Measurements from ENCODE around the gene DNTT.

Gene DNTT

GRCh38 chr10:96345222-96345621 is 41.0 kb downstream of the DNTT start:
- TF ChIP-seq POLR2AphosphoS5 (IDR thresholded peaks at IDR 0.05; ENCODE audit: low read depth, low read length) (no peak), PAX5 (IDR thresholded peaks at IDR 0.05; ENCODE audit: insufficient read depth, low read length, severe bottlenecking) (no peak), POU2F2 (IDR thresholded peaks at IDR 0.05; ENCODE audit: low read depth, low read length) (no peak), SPI1 (IDR thresholded peaks at IDR 0.05; ENCODE audit: low read depth, low read length) (no peak), POLR2A (IDR thresholded peaks at IDR 0.05; ENCODE audit: low read depth, low read length) (no peak), TAF1 (IDR thresholded peaks at IDR 0.05; ENCODE audit: low read depth, low read length) (no peak)
- DNase-seq (ENCODE audit: insufficient read length, low spot score) (no peak), FAIRE-seq (no peak)

GRCh38 chr10:96346295-96346694 is 42.1 kb downstream of the DNTT start:
- FAIRE-seq (no peak), DNase-seq (ENCODE audit: insufficient read length, low spot score) (no peak)
- TF ChIP-seq SPI1 (IDR thresholded peaks at IDR 0.05; ENCODE audit: low read depth, low read length) (no peak), PAX5 (IDR thresholded peaks at IDR 0.05; ENCODE audit: insufficient read depth, low read length, severe bottlenecking) (no peak), POLR2A (IDR thresholded peaks at IDR 0.05; ENCODE audit: low read depth, low read length) (no peak), POLR2AphosphoS5 (IDR thresholded peaks at IDR 0.05; ENCODE audit: low read depth, low read length) (no peak), TAF1 (IDR thresholded peaks at IDR 0.05; ENCODE audit: low read depth, low read length) (no peak), POU2F2 (IDR thresholded peaks at IDR 0.05; ENCODE audit: low read depth, low read length) (no peak)

GRCh38 chr10:96352027-96352426 is 47.8 kb downstream of the DNTT start:
- FAIRE-seq (no peak), DNase-seq (ENCODE audit: insufficient read length, low spot score) (no peak)
- TF ChIP-seq POLR2A (IDR thresholded peaks at IDR 0.05; ENCODE audit: low read depth, low read length) (no peak), PAX5 (IDR thresholded peaks at IDR 0.05; ENCODE audit: insufficient read depth, low read length, severe bottlenecking) (no peak), SPI1 (IDR thresholded peaks at IDR 0.05; ENCODE audit: low read depth, low read length) (no peak), POLR2AphosphoS5 (IDR thresholded peaks at IDR 0.05; ENCODE audit: low read depth, low read length) (no peak), TAF1 (IDR thresholded peaks at IDR 0.05; ENCODE audit: low read depth, low read length) (no peak), POU2F2 (IDR thresholded peaks at IDR 0.05; ENCODE audit: low read depth, low read length) (no peak)

- DNase-seq (ENCODE audit: insufficient read length, low spot score), result no peak
- no peak for FAIRE-seq
- TF ChIP-seq POU2F2 (IDR thresholded peaks at IDR 0.05; ENCODE audit: low read depth, low read length), result no peak
- TF ChIP-seq TAF1 (IDR thresholded peaks at IDR 0.05; ENCODE audit: low read depth, low read length), result no peak
- no peak for TF ChIP-seq PAX5 (IDR thresholded peaks at IDR 0.05; ENCODE audit: insufficient read depth, low read length, severe bottlenecking)
Measured at GRCh38 chr10:96352582-96352981, 48.3 kb downstream of the DNTT start.

GRCh38 chr10:96357038-96357620 is 52.9 kb downstream of the DNTT start:
- DNase-seq (ENCODE audit: insufficient read length, low spot score) (no peak), FAIRE-seq (no peak)
- TF ChIP-seq POLR2AphosphoS5 (IDR thresholded peaks at IDR 0.05; ENCODE audit: low read depth, low read length), result no peak
- no peak for TF ChIP-seq POU2F2 (IDR thresholded peaks at IDR 0.05; ENCODE audit: low read depth, low read length)
- TF ChIP-seq SPI1 (IDR thresholded peaks at IDR 0.05; ENCODE audit: low read depth, low read length), result no peak
- no peak for TF ChIP-seq POLR2A (IDR thresholded peaks at IDR 0.05; ENCODE audit: low read depth, low read length)
- no peak for TF ChIP-seq PAX5 (IDR thresholded peaks at IDR 0.05; ENCODE audit: insufficient read depth, low read length, severe bottlenecking)
- no peak for TF ChIP-seq TAF1 (IDR thresholded peaks at IDR 0.05; ENCODE audit: low read depth, low read length)

- TF ChIP-seq SPI1 (IDR thresholded peaks at IDR 0.05; ENCODE audit: low read depth, low read length), result no peak
- TF ChIP-seq POLR2A (IDR thresholded peaks at IDR 0.05; ENCODE audit: low read depth, low read length), result no peak
- TF ChIP-seq POU2F2 (IDR thresholded peaks at IDR 0.05; ENCODE audit: low read depth, low read length), result no peak
- FAIRE-seq (no peak), DNase-seq (ENCODE audit: insufficient read length, low spot score) (no peak)
Measured at GRCh38 chr10:96358851-96359540, 54.8 kb downstream of the DNTT start, which contains the start of gene OPALIN. Gene OPALIN, minus strand, starts transcription at chr10:96359002. Its CDS starts 106 bp downstream, at chr10:96358896.

GRCh38 chr10:96359616-96360015 is 55.4 kb downstream of the DNTT start:
- FAIRE-seq (no peak), DNase-seq (ENCODE audit: insufficient read length, low spot score) (no peak)
- no peak for TF ChIP-seq TAF1 (IDR thresholded peaks at IDR 0.05; ENCODE audit: low read depth, low read length)
- TF ChIP-seq POU2F2 (IDR thresholded peaks at IDR 0.05; ENCODE audit: low read depth, low read length), result no peak
- no peak for TF ChIP-seq POLR2AphosphoS5 (IDR thresholded peaks at IDR 0.05; ENCODE audit: low read depth, low read length)
- no peak for TF ChIP-seq POLR2A (IDR thresholded peaks at IDR 0.05; ENCODE audit: low read depth, low read length)
- TF ChIP-seq PAX5 (IDR thresholded peaks at IDR 0.05; ENCODE audit: insufficient read depth, low read length, severe bottlenecking), result no peak

GRCh38 chr10:96360331-96360730 is 56.1 kb downstream of the DNTT start:
- FAIRE-seq (no peak), DNase-seq (ENCODE audit: insufficient read length, low spot score) (no peak)
- TF ChIP-seq POLR2AphosphoS5 (IDR thresholded peaks at IDR 0.05; ENCODE audit: low read depth, low read length) (no peak), POLR2A (IDR thresholded peaks at IDR 0.05; ENCODE audit: low read depth, low read length) (no peak), TAF1 (IDR thresholded peaks at IDR 0.05; ENCODE audit: low read depth, low read length) (no peak), PAX5 (IDR thresholded peaks at IDR 0.05; ENCODE audit: insufficient read depth, low read length, severe bottlenecking) (no peak), SPI1 (IDR thresholded peaks at IDR 0.05; ENCODE audit: low read depth, low read length) (no peak), POU2F2 (IDR thresholded peaks at IDR 0.05; ENCODE audit: low read depth, low read length) (no peak)

- TF ChIP-seq POU2F2 (IDR thresholded peaks at IDR 0.05; ENCODE audit: low read depth, low read length), result no peak
- no peak for TF ChIP-seq POLR2A (IDR thresholded peaks at IDR 0.05; ENCODE audit: low read depth, low read length)
- no peak for TF ChIP-seq TAF1 (IDR thresholded peaks at IDR 0.05; ENCODE audit: low read depth, low read length)
- no peak for TF ChIP-seq PAX5 (IDR thresholded peaks at IDR 0.05; ENCODE audit: insufficient read depth, low read length, severe bottlenecking)
- no peak for TF ChIP-seq POLR2AphosphoS5 (IDR thresholded peaks at IDR 0.05; ENCODE audit: low read depth, low read length)
- TF ChIP-seq SPI1 (IDR thresholded peaks at IDR 0.05; ENCODE audit: low read depth, low read length), result no peak
- DNase-seq (ENCODE audit: insufficient read length, low spot score) (no peak), FAIRE-seq (no peak)
Measured at GRCh38 chr10:96360766-96361165, 56.5 kb downstream of the DNTT start.

- no peak for TF ChIP-seq TAF1 (IDR thresholded peaks at IDR 0.05; ENCODE audit: low read depth, low read length)
- no peak for TF ChIP-seq POU2F2 (IDR thresholded peaks at IDR 0.05; ENCODE audit: low read depth, low read length)
- no peak for TF ChIP-seq POLR2A (IDR thresholded peaks at IDR 0.05; ENCODE audit: low read depth, low read length)
- TF ChIP-seq PAX5 (IDR thresholded peaks at IDR 0.05; ENCODE audit: insufficient read depth, low read length, severe bottlenecking), result no peak
- TF ChIP-seq POLR2AphosphoS5 (IDR thresholded peaks at IDR 0.05; ENCODE audit: low read depth, low read length), result no peak
- no peak for TF ChIP-seq SPI1 (IDR thresholded peaks at IDR 0.05; ENCODE audit: low read depth, low read length)
- FAIRE-seq (no peak), DNase-seq (ENCODE audit: insufficient read length, low spot score) (no peak)
Measured at GRCh38 chr10:96365571-96365970, 61.3 kb downstream of the DNTT start.
